SU-DHL-6 (cell line): ENCODE data around the gene PRKCE.

Experiments
- EZH2phosphoT487 ChIP-seq: fragments of 200-600 bp; sonication (generic), shearing (Covaris generic); conservative IDR thresholded peaks from 2 replicates; pipeline ENCODE4 v1.6.1; 2018; ENCODE audit warnings: mild to moderate bottlenecking, antibody characterized with exemption, low read length, moderate library complexity, mixed read lengths
- TF ChIP-seq, protein P1 (sequence below): fragments of 200-600 bp; sonication (generic); IDR thresholded peaks from one replicate; pipeline ENCODE4 v1.5.1; 2017; ENCODE audit warnings: antibody characterized with exemption, mild to moderate bottlenecking, low read length, moderate library complexity; ENCODE audit not compliant: insufficient read depth, poor library complexity, severe bottlenecking

DNA sequence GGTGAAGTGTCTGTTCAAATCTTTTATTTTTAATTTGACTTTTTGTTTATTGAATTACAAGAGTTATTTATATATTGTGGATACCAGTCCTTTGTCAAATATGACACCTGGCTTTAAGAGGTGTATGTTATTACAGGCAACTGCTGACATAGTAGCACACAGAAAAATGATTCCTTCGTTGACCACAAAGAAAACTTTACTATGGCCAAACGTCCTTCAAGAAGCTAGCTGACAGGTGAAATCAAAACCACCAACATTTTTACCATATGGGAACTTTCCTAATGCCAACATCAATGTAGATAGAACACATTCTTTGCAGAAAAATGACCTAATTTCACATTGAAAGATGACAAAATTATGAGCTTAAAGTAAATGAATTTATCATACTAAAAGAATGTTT, 34.0 kb upstream of the PRKCE start:
- TF ChIP-seq, protein P1, sequence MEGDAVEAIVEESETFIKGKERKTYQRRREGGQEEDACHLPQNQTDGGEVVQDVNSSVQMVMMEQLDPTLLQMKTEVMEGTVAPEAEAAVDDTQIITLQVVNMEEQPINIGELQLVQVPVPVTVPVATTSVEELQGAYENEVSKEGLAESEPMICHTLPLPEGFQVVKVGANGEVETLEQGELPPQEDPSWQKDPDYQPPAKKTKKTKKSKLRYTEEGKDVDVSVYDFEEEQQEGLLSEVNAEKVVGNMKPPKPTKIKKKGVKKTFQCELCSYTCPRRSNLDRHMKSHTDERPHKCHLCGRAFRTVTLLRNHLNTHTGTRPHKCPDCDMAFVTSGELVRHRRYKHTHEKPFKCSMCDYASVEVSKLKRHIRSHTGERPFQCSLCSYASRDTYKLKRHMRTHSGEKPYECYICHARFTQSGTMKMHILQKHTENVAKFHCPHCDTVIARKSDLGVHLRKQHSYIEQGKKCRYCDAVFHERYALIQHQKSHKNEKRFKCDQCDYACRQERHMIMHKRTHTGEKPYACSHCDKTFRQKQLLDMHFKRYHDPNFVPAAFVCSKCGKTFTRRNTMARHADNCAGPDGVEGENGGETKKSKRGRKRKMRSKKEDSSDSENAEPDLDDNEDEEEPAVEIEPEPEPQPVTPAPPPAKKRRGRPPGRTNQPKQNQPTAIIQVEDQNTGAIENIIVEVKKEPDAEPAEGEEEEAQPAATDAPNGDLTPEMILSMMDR, result no peak
- TF ChIP-seq EZH2phosphoT487, result no peak
